ENCODE data around the gene RFC5. TPM values are rescaled to one million over a fixed set of nuclear protein-coding genes. Genes with fewer than 3 reads are reported as not detected.

The RFC5 gene
- total and polyA plus RNA-seq, 2 of the 4 experiments (the other 2 are of a cell fraction), result 14.7 to 20.1 TPM

GRCh38 chr12:118053071-118053985, 36.8 kb downstream of the RFC5 start:
- DNase-seq (peak; percentile 51), ATAC-seq (ENCODE audit: low read depth) (no peak)
- ChIA-PET POLR2A (ENCODE audit: unreplicated experiment) (interaction anchor here (0.6 kb wide), 1 partner anchor 1869 kb away, joined by 4 read pairs; no protein-coding TSS in a partner anchor), CTCF (interaction anchor here (0.8 to 1.2 kb wide), 2 partner anchors 10 to 19 kb away, joined by 3 to 4 read pairs; no protein-coding TSS in a partner anchor)
- peak overlapping the region; percentile 63 for H2BK5ac ChIP-seq (ENCODE audit: low read depth, low read length, poor library complexity, severe bottlenecking)
- no peaks in the 10 kb centered on the region for H3K9me3 ChIP-seq (ENCODE audit: control insufficient read depth, insufficient read depth, low read length)
- H2AFZ ChIP-seq (replicated peaks; ENCODE audit: low read length, poor library complexity), result no peak overlapping the region
- no peaks in the 10 kb centered on the region for H3K27me3 ChIP-seq (ENCODE audit: control insufficient read depth, insufficient read depth, low read length)
- H4K5ac ChIP-seq (ENCODE audit: low read depth, low read length), result peak overlapping the region; percentile 64
- in situ Hi-C loops (cut with MboI; ENCODE audit: low sequenced_read_pairs) (no loop called here), intact Hi-C loops (cut with micrococcal nuclease) (no loop called here), dilution Hi-C loops (cut with HindIII; ENCODE audit: low sequenced_read_pairs, unreplicated experiment) (no loop called here)
- peaks cover 24% of the 10 kb centered on the region for H3K9me1 ChIP-seq (ENCODE audit: insufficient read depth, low read length)
- no TSS peak for BruUV-seq (replicated peaks)
- H3K4ac ChIP-seq (ENCODE audit: low read depth, low read length), result peak overlapping the region; percentile 69
- TF ChIP-seq, protein P1, sequence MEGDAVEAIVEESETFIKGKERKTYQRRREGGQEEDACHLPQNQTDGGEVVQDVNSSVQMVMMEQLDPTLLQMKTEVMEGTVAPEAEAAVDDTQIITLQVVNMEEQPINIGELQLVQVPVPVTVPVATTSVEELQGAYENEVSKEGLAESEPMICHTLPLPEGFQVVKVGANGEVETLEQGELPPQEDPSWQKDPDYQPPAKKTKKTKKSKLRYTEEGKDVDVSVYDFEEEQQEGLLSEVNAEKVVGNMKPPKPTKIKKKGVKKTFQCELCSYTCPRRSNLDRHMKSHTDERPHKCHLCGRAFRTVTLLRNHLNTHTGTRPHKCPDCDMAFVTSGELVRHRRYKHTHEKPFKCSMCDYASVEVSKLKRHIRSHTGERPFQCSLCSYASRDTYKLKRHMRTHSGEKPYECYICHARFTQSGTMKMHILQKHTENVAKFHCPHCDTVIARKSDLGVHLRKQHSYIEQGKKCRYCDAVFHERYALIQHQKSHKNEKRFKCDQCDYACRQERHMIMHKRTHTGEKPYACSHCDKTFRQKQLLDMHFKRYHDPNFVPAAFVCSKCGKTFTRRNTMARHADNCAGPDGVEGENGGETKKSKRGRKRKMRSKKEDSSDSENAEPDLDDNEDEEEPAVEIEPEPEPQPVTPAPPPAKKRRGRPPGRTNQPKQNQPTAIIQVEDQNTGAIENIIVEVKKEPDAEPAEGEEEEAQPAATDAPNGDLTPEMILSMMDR (conservative IDR thresholded peaks at IDR 0.05; ENCODE audit: low read depth, low read length), result no peak
- TF ChIP-seq BHLHE40 (IDR thresholded peaks at IDR 0.05; ENCODE audit: low read depth, low read length), result no peak
- no peak overlapping the region for H3K4me3 ChIP-seq (ENCODE audit: insufficient read depth, low read depth, low read length)
- peak overlapping the region; percentile 41 for H3K4me2 ChIP-seq (ENCODE audit: low read depth, low read length)
- H2BK20ac ChIP-seq (ENCODE audit: low read depth, low read length), result peak overlapping the region; percentile 64
- 100% methylated on average over 4 of the region's 10 CpGs; no CpG with 5 or more reads in 1 of the 2 experiments for WGBS, 2 experiments (ENCODE audit: extremely low coverage in 2 of 2, insufficient read length in 1 of 2)
- H2BK120ac ChIP-seq (ENCODE audit: low read depth, low read length), result peak overlapping the region; percentile 69
- peak overlapping the region; percentile 2 for H3K14ac ChIP-seq (replicated peaks; ENCODE audit: low read depth, low read length)
- H2BK15ac ChIP-seq (ENCODE audit: low read depth, low read length), result 0 out of 3 replicates have a peak overlapping the region, but pooled peaks have one; percentile 3
- peak overlapping the region; percentile 62 for H3K27ac ChIP-seq (ENCODE audit: insufficient read depth, low read length)
- H4K20me1 ChIP-seq (ENCODE audit: insufficient read depth, low read length), result peaks cover 30% of the 10 kb centered on the region
- H3K4me1 ChIP-seq (ENCODE audit: control insufficient read depth, insufficient read depth, low read length), result peaks cover 16% of the 10 kb centered on the region
- peak overlapping the region; percentile 58 for H2AK9ac ChIP-seq (replicated peaks; ENCODE audit: low read depth, low read length, poor library complexity)
- H4K91ac ChIP-seq (ENCODE audit: insufficient read depth, low read depth, low read length), result peak overlapping the region; percentile 53
- peak overlapping the region; percentile 84 for H3K18ac ChIP-seq (ENCODE audit: low read depth, low read length)
- peak overlapping the region; percentile 19; the same call in 1 of the 2 replicates for H3K56ac ChIP-seq (ENCODE audit: extremely low read depth, insufficient read depth, low read length)
- peak overlapping the region; percentile 76 for H2AK5ac ChIP-seq (ENCODE audit: low read depth, low read length)
- H4K8ac ChIP-seq (ENCODE audit: low read depth in 2 of 2, low read length in 2 of 2), result peak overlapping the region in 1 of 2 experiments; percentile 9; a peak in 2 of 4 replicates
- H3K79me1 ChIP-seq (ENCODE audit: low read depth in 1 of 2, low read length in 2 of 2), result peaks cover 20 to 62% of the 10 kb centered on the region in 2 experiments
- H3K23ac ChIP-seq (ENCODE audit: low read depth, low read length), result peak overlapping the region; percentile 68; the same call in 1 of the 2 replicates
- H3K36me3 ChIP-seq (ENCODE audit: control insufficient read depth, insufficient read depth, low read length), result peaks cover 13% of the 10 kb centered on the region
- no peak overlapping the region for H3K9ac ChIP-seq (ENCODE audit: low read depth, low read length)
